GM20000 (cell line): Measurements from ENCODE around the gene PPP1R37.

Source experiments
- DNase-seq: peaks from one replicate; pipeline ENCODE4 v3.0.0; 2012; ENCODE audit warnings: low spot score
- TF ChIP-seq, protein P1 (sequence below): IDR thresholded peaks from 2 replicates; pipeline ENCODE4 v1.5.1; 2012; ENCODE audit warnings: mild to moderate bottlenecking, control low read depth; ENCODE audit errors: extremely low read depth, missing control alignments

PPP1R37 gene

DNA sequence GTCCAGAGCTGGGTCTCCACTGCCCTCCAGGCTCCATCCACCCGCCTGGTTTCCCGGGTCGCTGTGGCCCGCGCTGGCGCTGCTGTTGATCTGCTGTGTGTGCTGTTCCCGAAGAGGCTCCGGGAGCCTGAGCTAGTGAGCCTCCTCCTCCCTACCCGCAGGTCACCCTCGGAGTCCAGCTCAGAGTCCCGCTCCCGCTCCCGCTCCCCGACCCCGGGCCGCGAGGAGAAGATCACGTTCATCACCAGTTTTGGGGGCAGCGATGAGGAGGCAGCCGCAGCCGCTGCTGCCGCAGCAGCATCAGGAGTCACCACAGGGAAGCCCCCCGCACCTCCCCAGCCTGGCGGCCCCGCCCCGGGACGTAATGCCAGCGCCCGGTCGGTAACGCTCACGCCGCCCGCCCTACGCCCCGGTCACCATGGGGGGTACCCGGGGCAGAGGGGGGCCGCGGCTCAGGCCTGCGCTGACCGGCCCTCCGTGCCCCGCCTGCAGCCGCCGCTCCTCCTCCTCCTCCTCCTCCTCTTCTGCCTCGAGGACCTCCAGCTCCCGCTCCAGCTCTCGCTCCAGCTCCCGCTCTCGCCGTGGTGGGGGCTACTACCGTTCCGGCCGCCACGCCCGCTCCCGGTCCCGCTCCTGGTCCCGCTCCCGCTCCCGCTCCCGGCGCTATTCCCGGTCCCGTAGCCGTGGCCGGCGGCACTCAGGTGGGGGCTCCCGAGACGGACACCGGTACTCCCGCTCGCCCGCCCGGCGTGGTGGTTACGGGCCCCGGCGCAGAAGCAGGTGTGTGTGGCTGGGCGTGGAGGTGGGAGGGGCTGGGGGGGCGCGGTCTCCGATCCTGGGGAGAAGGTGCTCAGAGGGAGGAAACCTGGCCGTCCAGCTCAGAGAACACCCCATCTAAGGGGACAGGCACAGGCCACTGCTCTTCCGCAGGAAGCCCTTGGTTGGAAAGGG lies 28.9 kb upstream of the PPP1R37 start:
- no peak for DNase-seq
- TF ChIP-seq, protein P1, sequence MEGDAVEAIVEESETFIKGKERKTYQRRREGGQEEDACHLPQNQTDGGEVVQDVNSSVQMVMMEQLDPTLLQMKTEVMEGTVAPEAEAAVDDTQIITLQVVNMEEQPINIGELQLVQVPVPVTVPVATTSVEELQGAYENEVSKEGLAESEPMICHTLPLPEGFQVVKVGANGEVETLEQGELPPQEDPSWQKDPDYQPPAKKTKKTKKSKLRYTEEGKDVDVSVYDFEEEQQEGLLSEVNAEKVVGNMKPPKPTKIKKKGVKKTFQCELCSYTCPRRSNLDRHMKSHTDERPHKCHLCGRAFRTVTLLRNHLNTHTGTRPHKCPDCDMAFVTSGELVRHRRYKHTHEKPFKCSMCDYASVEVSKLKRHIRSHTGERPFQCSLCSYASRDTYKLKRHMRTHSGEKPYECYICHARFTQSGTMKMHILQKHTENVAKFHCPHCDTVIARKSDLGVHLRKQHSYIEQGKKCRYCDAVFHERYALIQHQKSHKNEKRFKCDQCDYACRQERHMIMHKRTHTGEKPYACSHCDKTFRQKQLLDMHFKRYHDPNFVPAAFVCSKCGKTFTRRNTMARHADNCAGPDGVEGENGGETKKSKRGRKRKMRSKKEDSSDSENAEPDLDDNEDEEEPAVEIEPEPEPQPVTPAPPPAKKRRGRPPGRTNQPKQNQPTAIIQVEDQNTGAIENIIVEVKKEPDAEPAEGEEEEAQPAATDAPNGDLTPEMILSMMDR, result no peak

DNA sequence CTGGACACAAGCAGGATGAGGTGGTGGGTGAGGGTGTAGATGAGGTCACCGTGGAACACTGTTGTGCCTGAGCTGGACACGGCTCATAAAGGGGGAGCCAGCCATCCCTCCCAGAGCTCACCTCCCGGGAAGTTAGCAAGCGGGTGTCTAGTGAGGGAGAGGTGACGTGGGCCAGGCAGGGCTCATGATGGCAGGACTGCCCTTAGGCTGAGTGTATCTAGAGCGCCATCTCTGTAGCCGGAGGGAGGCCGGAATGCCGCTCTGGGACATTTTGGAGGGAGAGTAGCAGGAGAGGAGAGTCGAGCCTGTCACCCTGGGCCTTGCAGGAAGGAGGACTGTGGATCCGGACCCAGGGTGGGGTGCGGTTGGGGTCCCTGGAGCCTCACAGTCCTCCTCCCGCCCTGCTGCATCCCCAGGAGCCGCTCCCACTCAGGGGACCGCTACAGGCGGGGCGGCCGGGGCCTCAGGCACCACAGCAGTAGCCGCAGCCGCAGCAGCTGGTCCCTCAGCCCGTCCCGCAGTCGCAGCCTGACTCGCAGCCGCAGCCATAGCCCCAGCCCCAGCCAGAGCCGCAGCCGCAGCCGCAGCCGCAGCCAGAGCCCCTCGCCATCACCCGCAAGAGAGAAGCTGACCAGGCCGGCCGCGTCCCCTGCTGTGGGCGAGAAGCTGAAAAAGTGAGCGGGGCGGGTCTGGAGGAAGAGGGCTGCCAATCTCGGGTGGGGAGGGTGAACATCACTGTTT lies 25.9 kb upstream of the PPP1R37 start:
- TF ChIP-seq, protein P1, result no peak
- DNase-seq, result no peak

DNA sequence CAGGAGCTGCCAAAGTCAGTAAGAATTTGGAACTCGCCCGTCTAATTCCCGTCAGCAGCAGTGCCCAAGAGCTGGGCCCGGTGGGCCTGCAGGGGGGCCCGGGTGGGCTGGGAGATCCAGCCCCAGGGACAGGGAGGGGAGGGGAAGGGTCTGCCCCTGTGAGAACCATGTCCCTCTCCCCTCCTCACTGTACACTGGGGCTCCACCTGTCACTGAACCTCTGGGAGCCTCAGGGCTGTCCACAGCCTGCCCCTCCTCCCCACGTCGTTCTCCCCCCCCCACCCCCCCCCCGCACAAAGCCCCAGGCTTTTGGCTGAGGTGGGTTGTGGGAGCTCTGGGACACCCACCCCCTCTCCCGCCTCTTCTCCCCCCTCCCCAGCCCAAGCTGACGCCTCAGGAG lies 24.9 kb upstream of the PPP1R37 start:
- DNase-seq, result no peak
- TF ChIP-seq, protein P1, result no peak

DNA sequence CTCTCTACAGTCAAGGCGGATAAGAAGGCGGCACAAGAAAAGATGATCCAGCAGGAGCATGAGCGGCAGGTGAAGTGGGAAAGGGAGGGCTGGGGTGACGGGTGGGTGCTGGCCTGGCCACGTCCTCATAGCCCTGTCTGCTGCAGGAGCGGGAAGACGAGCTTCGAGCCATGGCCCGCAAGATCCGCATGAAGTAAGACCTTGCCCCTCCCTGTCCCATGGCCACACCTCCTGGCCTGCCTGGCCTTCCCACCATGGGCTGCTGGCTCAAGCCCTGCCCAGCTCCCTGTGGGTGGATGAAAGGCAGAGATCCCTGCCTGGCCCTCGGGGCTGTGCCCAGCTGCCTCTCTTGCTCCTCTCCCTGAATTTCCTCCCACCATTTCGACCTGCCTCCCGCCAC lies 23.9 kb upstream of the PPP1R37 start:
- TF ChIP-seq, protein P1, result no peak
- no peak for DNase-seq

DNA sequence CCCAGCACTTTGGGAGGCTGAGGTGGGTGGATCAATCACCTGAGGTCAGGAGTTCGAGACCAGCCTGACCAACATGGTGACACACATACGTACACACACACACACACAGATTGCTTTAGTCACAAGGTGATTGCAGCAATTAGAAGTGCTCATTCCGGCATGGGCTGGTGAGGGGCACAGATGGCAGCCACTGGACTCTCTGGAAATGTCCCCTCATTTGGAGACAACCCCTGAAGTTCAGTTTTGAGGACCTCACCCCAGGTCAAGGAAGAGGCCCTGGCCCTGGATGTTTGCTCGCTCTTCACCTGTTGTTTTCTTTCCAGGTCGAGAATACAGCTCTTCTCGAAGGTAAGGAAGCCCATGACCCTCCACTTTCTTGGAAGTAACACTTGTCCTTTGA lies 22.8 kb upstream of the PPP1R37 start:
- DNase-seq, result no peak
- TF ChIP-seq, protein P1, result no peak

DNA sequence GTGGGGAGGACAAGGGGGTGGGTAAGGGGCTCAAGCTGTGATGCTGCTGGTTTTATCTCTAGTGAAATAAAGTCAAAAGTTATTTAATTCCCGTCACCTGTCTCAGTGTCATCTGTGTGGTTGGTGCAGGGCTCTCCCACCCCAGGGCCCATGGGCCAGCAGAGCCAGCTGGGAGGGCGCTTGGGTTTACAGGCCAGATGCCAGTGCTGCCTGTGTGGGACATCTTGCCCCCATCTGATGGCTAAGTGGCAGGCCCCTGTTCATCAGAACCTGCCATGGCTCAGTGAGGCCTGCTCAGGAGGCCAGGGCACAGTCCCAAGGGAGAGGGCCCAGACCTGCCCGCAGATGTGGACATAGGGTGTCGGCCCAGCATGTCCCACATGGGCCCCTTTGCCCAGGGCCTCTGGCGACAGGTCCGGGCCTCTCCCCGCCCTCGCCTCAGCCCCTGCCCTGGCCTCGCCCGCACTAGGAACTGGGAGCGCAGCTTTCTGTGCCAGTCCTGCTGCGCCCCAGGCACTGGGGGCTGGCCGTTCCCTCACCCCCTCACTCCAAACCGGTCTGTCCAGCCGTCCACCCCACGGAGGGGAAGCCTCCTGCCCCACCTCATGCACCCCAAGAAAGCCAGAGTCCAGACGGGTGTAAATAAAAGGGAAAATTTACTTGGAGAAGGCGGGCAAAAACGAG lies 22.0 kb upstream of the PPP1R37 start:
- DNase-seq, result no peak
- TF ChIP-seq, protein P1, result no peak
